ENCODE measurements around the gene KRT39.

DNA sequence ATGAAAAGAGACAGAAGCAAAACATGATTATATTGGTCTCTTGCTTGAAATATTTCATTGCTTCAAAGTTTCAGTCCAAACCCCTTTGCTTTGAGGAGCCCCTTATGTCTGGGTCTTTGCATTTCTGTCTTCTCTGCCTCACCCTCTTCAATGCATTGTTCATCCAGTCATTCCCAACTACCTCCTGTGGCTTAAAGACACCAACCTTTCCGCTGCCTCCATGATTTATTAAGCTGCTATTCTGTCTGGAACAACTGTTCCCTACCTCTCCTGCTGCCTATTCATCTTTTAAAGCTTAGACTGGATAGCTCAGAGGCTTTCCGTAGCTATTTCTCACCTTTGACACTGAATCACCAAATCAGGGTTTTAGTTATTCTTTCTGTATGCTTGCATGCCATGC lies 30.6 kb upstream of the KRT39 start:
- TF ChIP-seq TCF7L2 (IDR thresholded peaks at IDR 0.05; ENCODE audit: low read depth, low read length) (no peak), POLR2AphosphoS5 (IDR thresholded peaks at IDR 0.05; ENCODE audit: low read depth, low read length) (no peak), SIN3A (IDR thresholded peaks at IDR 0.05; ENCODE audit: borderline replicate concordance, insufficient read depth, low read depth, low read length) (no peak)
- TF ChIP-seq, protein P1, sequence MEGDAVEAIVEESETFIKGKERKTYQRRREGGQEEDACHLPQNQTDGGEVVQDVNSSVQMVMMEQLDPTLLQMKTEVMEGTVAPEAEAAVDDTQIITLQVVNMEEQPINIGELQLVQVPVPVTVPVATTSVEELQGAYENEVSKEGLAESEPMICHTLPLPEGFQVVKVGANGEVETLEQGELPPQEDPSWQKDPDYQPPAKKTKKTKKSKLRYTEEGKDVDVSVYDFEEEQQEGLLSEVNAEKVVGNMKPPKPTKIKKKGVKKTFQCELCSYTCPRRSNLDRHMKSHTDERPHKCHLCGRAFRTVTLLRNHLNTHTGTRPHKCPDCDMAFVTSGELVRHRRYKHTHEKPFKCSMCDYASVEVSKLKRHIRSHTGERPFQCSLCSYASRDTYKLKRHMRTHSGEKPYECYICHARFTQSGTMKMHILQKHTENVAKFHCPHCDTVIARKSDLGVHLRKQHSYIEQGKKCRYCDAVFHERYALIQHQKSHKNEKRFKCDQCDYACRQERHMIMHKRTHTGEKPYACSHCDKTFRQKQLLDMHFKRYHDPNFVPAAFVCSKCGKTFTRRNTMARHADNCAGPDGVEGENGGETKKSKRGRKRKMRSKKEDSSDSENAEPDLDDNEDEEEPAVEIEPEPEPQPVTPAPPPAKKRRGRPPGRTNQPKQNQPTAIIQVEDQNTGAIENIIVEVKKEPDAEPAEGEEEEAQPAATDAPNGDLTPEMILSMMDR (IDR thresholded peaks at IDR 0.05) = no peak
